Retinal pigment epithelial cell (primary cell): ENCODE data around the gene LRRIQ1.
A peak's percentile ranks its signal among the peaks of the same experiment; 100 is the strongest.

ENCODE experiments used
- DNase-seq: peaks from one replicate; pipeline ENCODE4 v3.0.0-alpha.2; 2010; ENCODE audit warnings: low read depth
- H3K4me3 ChIP-seq: 2 replicates; pipeline ENCODE4 v1.5.1; 2011; ENCODE audit warnings: mild to moderate bottlenecking, low read length, control low read depth, moderate library complexity
- CTCF ChIP-seq: conservative IDR thresholded peaks from 2 replicates; pipeline ENCODE4 v1.5.1; 2011; ENCODE audit warnings: low read depth, low read length, control low read depth, inconsistent platforms

Gene LRRIQ1

GRCh38 chr12:85089792-85090191 lies 53.6 kb downstream of the LRRIQ1 start:
- TF ChIP-seq CTCF: no peak
- DNase-seq: no peak
- no peak overlapping the region for H3K4me3 ChIP-seq

GRCh38 chr12:85092814-85093370 lies 56.7 kb downstream of the LRRIQ1 start:
- no peak for TF ChIP-seq CTCF
- DNase-seq: no peak
- no peak overlapping the region for H3K4me3 ChIP-seq

GRCh38 chr12:85095501-85095900 lies 59.4 kb downstream of the LRRIQ1 start:
- TF ChIP-seq CTCF: no peak
- DNase-seq: peak; percentile 16
- no peak overlapping the region for H3K4me3 ChIP-seq

- H3K4me3 ChIP-seq: no peak overlapping the region
- TF ChIP-seq CTCF: no peak
- no peak for DNase-seq
Observed at GRCh38 chr12:85130646-85131045, 94.5 kb downstream of the LRRIQ1 start.

- DNase-seq: no peak
- no peak overlapping the region for H3K4me3 ChIP-seq
- no peak for TF ChIP-seq CTCF
Observed at GRCh38 chr12:85138833-85139232, 102.7 kb downstream of the LRRIQ1 start.

- DNase-seq: no peak
- H3K4me3 ChIP-seq: no peak overlapping the region
- no peak for TF ChIP-seq CTCF
Observed at GRCh38 chr12:85147331-85147730, 111.2 kb downstream of the LRRIQ1 start.

- H3K4me3 ChIP-seq: no peak overlapping the region
- no peak for TF ChIP-seq CTCF
- DNase-seq: no peak
Observed at GRCh38 chr12:85152311-85152729, 116.2 kb downstream of the LRRIQ1 start.
